Uterus (tissue), 4 donors: ENCODE results near the gene TANGO6. TPM values are rescaled to one million over a fixed set of nuclear protein-coding genes. Genes with fewer than 3 reads are reported as not detected.
A peak's percentile ranks its signal among the peaks of the same experiment; 100 is the strongest.

Experiments
- DNase-seq, 2 donors: peaks; one replicate each; pipeline ENCODE4 v3.0.0-alpha.2; 2019 to 2020
- H3K27ac ChIP-seq, 2 donors: fragments of 200-600 bp; sonication (generic); 1 replicate in 1 of 2; 2 replicates in 1 of 2; pipeline ENCODE4 v1.5.1; 2016 to 2018
- H3K27me3 ChIP-seq, 2 donors: fragments of 200-600 bp; sonication (generic); one replicate each; pipeline ENCODE4 v1.5.1; 2018 to 2019; ENCODE audit warnings: control low read depth in 1 of 2
- H3K36me3 ChIP-seq, 2 donors: fragments of 200-600 bp; sonication (generic); one replicate each; pipeline ENCODE4 v1.5.1; 2019; ENCODE audit warnings: control low read depth in 1 of 2
- H3K4me1 ChIP-seq, 2 donors: fragments of 200-600 bp; sonication (generic); one replicate each; pipeline ENCODE4 v1.5.1; 2018 to 2019; ENCODE audit warnings: control low read depth in 1 of 2
- H3K4me3 ChIP-seq, 2 donors: fragments of 200-600 bp; sonication (generic); 1 replicate in 1 of 2; 2 replicates in 1 of 2; pipeline ENCODE4 v1.5.1; 2018 to 2019; ENCODE audit warnings: mild to moderate bottlenecking in 1 of 2
- H3K9me3 ChIP-seq, 2 donors: fragments of 200-600 bp; sonication (generic); one replicate each; pipeline ENCODE4 v1.5.1; 2019; ENCODE audit warnings: control low read depth in 1 of 2
- CTCF ChIP-seq, 4 experiments: fragments of 200-600 bp in 2 of 4; fragments of 450-650 bp in 2 of 4; sonication (generic) in 2 of 4; IDR thresholded peaks; one replicate each; pipeline ENCODE4 v1.5.1; 2016 to 2019; ENCODE audit warnings: antibody characterized with exemption in 4 of 4, mild to moderate bottlenecking in 2 of 4, moderate library complexity in 1 of 4
- POLR2A ChIP-seq, 2 donors: fragments of 450-650 bp; IDR thresholded peaks; one replicate each; pipeline ENCODE4 v1.6.1; 2016; ENCODE audit warnings: antibody characterized with exemption in 2 of 2, mild to moderate bottlenecking in 1 of 2, moderate library complexity in 1 of 2
- intact Hi-C: fragments of 100-400 bp; cut with DNase I; formaldehyde crosslinking; loops from one replicate; pipeline ENCODE4 v1.15.1; 2023; ENCODE audit warnings: low total_unique reads
- total RNA-seq, 4 donors: library from RNA; depleted of rRNA in 3 of 4; stranded (reverse); fragments of >200 nt in 3 of 4; gene quantifications; one replicate each; pipeline versions ENCODE4 v1.1.0 to v1.2.4, GENCODE V29; 2014 to 2023
- donor health status: DM: yes; HTN: yes; CAD: no.

TANGO6 gene
- total RNA-seq, 4 donors from 2014 or later, result 21.5 to 44.9 (median 37.5) TPM

DNA sequence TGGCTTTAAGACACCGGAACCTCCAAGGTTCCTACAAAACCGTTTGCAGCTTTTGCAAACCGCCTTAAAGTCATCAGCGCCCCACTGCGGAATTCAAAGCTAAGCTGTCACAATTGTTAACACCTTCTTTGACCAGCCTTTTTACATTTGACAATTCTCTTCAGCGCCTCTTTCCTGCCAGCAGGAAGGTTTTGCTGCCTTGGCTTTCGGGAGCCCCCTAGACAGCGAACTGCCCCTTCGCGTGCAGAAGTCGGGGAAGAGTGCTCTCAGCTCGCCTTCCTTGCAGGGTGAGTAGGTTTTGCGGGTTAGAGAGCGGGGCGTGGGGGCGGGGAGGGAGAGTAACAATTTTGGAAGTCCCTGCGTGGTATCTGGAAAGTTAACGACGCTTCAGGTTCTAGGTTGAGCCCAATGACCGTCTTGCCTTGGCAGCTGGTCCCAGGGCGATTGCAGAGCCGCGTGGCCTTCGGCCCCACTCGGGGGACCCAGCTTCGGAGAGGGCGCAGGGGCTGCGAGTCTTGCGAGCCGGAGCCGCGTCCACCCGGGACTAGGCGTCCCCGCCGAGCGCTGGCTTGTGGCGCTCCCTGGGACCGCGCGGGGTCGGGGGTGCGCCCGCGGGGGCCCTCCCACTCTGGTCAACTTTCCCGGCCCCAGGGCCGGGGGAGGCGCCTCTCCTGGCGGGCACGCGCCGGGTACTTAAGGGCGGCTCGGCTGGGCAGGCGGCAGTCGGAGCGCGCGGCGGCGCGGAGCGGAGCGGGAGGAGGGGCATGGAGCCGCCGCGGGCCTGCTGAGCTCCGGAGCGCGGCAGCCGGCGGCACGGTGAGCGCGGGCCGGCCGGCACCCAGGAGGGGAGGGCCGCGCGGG lies 262.4 kb downstream of the TANGO6 start, which contains the start of gene HAS3:
Gene HAS3 (plus strand): TSS at position 153 of the 861 bp plus-strand sequence. CDS start 3,743 bp downstream, outside the sequence.
- intact Hi-C loops, result no loop called here
- Histone ChIP-seq H3K27ac (no peak within 1 kb of the TSS), H3K9me3 (no peaks in the 10 kb centered on the region), H3K4me3 (peak within 1 kb of the TSS; percentile 25 to 46), H3K27me3 (peaks cover 0 to 11% of the 10 kb centered on the region in 2 donors), H3K36me3 (no peaks in the 10 kb centered on the region), H3K4me1 (peaks cover 0 to 16% of the 10 kb centered on the region in 2 donors)
- no peak for DNase-seq
- TF ChIP-seq POLR2A (IDR thresholded peaks at IDR 0.05) (peak; percentile 10 to 30), CTCF (IDR thresholded peaks at IDR 0.05) (no peak)

DNA sequence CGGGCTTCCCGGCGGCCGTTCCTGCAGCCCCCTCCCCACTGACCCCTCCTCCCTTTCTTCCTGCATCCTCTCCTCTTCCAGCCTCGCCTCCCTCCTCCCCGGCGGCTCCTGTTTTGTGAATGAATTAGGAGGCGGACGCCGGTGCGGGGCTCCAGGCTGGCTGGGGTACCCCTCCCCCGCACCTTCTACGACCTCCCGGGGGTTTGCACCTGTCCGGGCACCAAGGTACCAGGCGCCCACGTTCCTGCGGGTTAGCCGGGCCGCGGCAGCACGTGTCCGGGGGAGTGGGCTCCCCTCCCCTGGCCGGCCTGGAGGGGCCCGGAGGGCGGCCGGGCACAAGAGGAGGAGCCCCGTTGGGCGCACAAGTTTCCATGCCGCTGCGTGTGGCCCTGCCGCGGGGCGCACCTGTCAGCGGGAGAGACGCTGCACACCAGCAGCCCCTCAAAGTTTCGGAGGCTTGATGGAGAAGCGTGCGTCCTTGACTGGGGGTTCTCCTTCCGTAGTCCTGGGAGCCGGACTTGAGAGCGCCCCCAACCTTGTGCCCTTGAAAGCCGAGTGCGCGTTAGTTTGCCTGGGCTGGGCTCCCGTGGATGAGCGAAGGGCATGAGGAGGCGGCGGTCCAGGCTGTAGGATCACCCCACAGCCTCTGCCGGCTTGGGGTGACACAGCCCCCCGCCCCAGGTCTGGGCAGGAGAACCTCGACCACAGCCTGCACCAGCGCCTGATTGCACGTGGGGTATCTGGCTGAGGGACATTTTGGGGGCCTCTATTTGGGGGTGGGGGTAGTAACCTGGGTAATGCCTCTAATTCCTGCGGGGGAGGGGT lies 263.4 kb downstream of the TANGO6 start:
- H3K4me3 ChIP-seq, result peak overlapping the region; percentile 16 to 33
- DNase-seq, result no peak
- H3K9me3 ChIP-seq, result no peaks in the 10 kb centered on the region
- H3K4me1 ChIP-seq, result peaks cover 0 to 16% of the 10 kb centered on the region in 2 donors
- no peaks in the 10 kb centered on the region for H3K36me3 ChIP-seq
- peaks cover 0 to 11% of the 10 kb centered on the region in 2 donors for H3K27me3 ChIP-seq
- no peak overlapping the region for H3K27ac ChIP-seq
- intact Hi-C loops, result no loop called here
- TF ChIP-seq POLR2A (IDR thresholded peaks at IDR 0.05) (no peak), CTCF (IDR thresholded peaks at IDR 0.05) (no peak)

- intact Hi-C loops, result no loop called here
- H3K4me1 ChIP-seq, result peaks cover 0 to 16% of the 10 kb centered on the region in 2 donors
- H3K27me3 ChIP-seq, result peaks cover 0 to 11% of the 10 kb centered on the region in 2 donors
- no peaks in the 10 kb centered on the region for H3K9me3 ChIP-seq
- no peak for DNase-seq
- TF ChIP-seq CTCF (IDR thresholded peaks at IDR 0.05) (no peak), POLR2A (IDR thresholded peaks at IDR 0.05) (no peak)
- no peak overlapping the region for H3K27ac ChIP-seq
- peak overlapping the region in 1 of 2 donors; percentile 33 for H3K4me3 ChIP-seq
- H3K36me3 ChIP-seq, result no peaks in the 10 kb centered on the region
Measured at GRCh38 chr16:69107316-69107962, 264.1 kb downstream of the TANGO6 start.

GRCh38 chr16:69108064-69108904 lies 265.0 kb downstream of the TANGO6 start:
- H3K4me1 ChIP-seq, result peaks cover 0 to 16% of the 10 kb centered on the region in 2 donors
- no peak for DNase-seq
- H3K4me3 ChIP-seq, result no peak overlapping the region
- no peak overlapping the region for H3K27ac ChIP-seq
- TF ChIP-seq CTCF (IDR thresholded peaks at IDR 0.05), result no peak
- TF ChIP-seq POLR2A (IDR thresholded peaks at IDR 0.05), result no peak
- intact Hi-C loops, result no loop called here
- no peaks in the 10 kb centered on the region for H3K9me3 ChIP-seq
- H3K36me3 ChIP-seq, result no peaks in the 10 kb centered on the region
- peaks cover 0 to 11% of the 10 kb centered on the region in 2 donors for H3K27me3 ChIP-seq
